NCI-H524 treated with DMSO at 0.1 percent for 48 hours (cell line): ENCODE measurements around the gene PMCH.
"Not testable (repeated sequence)": the region's sequence is repeated elsewhere in the genome, so short reads cannot be mapped to it uniquely, and the experiment has no call there.

ENCODE experiments used
- DNase-seq: peaks from one replicate; lab custom pipeline; 2025; lab: John Stamatoyannopoulos, UW

Gene PMCH

GRCh38 chr12:102197789-102198188, at the start of gene PMCH:
Gene PMCH, minus strand, starts transcription at chr12:102197833. Its CDS starts 63 bp downstream, at chr12:102197770.
- no peak for DNase-seq

- not testable (repeated sequence) for DNase-seq
Observed at GRCh38 chr12:102240859-102241258, 43.2 kb upstream of the PMCH start.

GRCh38 chr12:102234599-102234998, 37.0 kb upstream of the PMCH start:
- no peak for DNase-seq

GRCh38 chr12:102232446-102232845, 34.8 kb upstream of the PMCH start:
- DNase-seq: no peak

GRCh38 chr12:102232036-102232435, 34.4 kb upstream of the PMCH start:
- no peak for DNase-seq

GRCh38 chr12:102227954-102228353, 30.3 kb upstream of the PMCH start:
- no peak for DNase-seq

GRCh38 chr12:102220736-102221135, 23.1 kb upstream of the PMCH start:
- DNase-seq: no peak

- DNase-seq: no peak
Observed at GRCh38 chr12:102215992-102216691, 18.5 kb upstream of the PMCH start.

- no peak for DNase-seq
Observed at GRCh38 chr12:102204025-102204424, 6.4 kb upstream of the PMCH start.

- DNase-seq: no peak
Observed at GRCh38 chr12:102202556-102202955, 4.9 kb upstream of the PMCH start.

GRCh38 chr12:102201436-102202061, 3.9 kb upstream of the PMCH start:
- DNase-seq: no peak

GRCh38 chr12:102195826-102196225, 1.8 kb downstream of the PMCH start:
- no peak for DNase-seq

- DNase-seq: no peak
Observed at GRCh38 chr12:102182635-102183034, 15.0 kb downstream of the PMCH start.

GRCh38 chr12:102174761-102175160, 22.9 kb downstream of the PMCH start:
- no peak for DNase-seq

GRCh38 chr12:102174117-102174516, 23.5 kb downstream of the PMCH start:
- no peak for DNase-seq

GRCh38 chr12:102172436-102172835, 25.2 kb downstream of the PMCH start:
- no peak for DNase-seq

GRCh38 chr12:102171951-102172350, 25.7 kb downstream of the PMCH start:
- DNase-seq: no peak

GRCh38 chr12:102169922-102170621, 27.6 kb downstream of the PMCH start:
- no peak for DNase-seq

- no peak for DNase-seq
Observed at GRCh38 chr12:102167821-102168604, 29.6 kb downstream of the PMCH start.

GRCh38 chr12:102163383-102163782, 34.2 kb downstream of the PMCH start:
- no peak for DNase-seq

- DNase-seq: not testable (repeated sequence)
Observed at GRCh38 chr12:102155206-102155605, 42.4 kb downstream of the PMCH start.

GRCh38 chr12:102147062-102147587, 50.5 kb downstream of the PMCH start:
- not testable (repeated sequence) for DNase-seq
